GM21367 (cell line): ENCODE measurements around the gene CCDC54.

Source experiments
- ATAC-seq: cut with Tn5 transposase; IDR thresholded peaks from one replicate; pipeline ENCODE4 v1.9.1; 2021; ENCODE audit not compliant: unreplicated experiment

Gene CCDC54

GRCh38 chr3:107392549-107393165 lies 15.4 kb downstream of the CCDC54 start:
- no peak for ATAC-seq

- no peak for ATAC-seq
Measured at GRCh38 chr3:107394502-107394901, 17.3 kb downstream of the CCDC54 start.

GRCh38 chr3:107395066-107395465 lies 17.8 kb downstream of the CCDC54 start:
- no peak for ATAC-seq

- no peak for ATAC-seq
Measured at GRCh38 chr3:107401301-107401700, 24.1 kb downstream of the CCDC54 start.

- no peak for ATAC-seq
Measured at GRCh38 chr3:107402214-107402613, 25.0 kb downstream of the CCDC54 start.

- ATAC-seq = no peak
Measured at GRCh38 chr3:107404727-107405469, 27.7 kb downstream of the CCDC54 start.

GRCh38 chr3:107407355-107407754 lies 30.1 kb downstream of the CCDC54 start:
- no peak for ATAC-seq

DNA sequence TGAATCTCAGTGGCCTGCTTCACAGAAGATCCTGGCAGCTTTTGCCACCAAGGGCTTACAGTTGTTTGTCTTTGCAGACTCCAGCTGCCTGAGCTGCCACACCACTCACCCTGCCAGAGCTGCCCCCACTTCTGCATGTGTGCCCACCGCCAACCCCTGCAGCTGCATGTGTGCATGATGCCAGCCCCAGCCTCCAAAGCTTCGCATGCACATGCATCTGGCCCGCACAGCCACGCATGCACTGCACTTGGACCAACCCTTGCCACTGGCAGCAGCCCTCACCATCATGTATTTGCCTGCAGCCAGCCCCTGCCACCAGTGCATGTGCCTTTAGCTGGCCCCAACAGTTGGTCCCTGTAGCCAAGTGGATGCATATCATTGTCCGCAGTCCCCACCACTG lies 31.3 kb downstream of the CCDC54 start:
- ATAC-seq = no peak

- no peak for ATAC-seq
Measured at GRCh38 chr3:107409365-107409764, 32.1 kb downstream of the CCDC54 start.

GRCh38 chr3:107410606-107411005 lies 33.4 kb downstream of the CCDC54 start:
- ATAC-seq = no peak

DNA sequence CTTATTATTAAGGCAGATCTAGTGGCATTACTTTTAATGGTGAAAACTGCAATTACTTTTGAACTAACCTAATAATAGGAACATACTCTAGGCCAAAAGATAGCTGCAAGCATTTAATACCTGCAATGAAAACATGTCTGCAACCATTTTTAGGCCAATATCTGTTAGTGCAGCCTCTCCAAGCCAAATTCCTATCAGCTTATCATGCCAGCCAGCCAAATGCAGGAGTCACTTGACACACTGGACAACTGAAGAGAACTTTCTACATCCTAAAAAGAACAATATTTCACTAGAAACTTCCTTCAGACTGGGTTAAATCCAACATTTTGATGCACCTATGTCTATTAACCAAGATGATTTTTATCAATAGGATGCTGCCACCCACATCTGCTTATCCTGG lies 33.8 kb downstream of the CCDC54 start:
- no peak for ATAC-seq

- ATAC-seq = no peak
Measured at GRCh38 chr3:107411779-107412178, 34.5 kb downstream of the CCDC54 start.

- ATAC-seq = no peak
Measured at GRCh38 chr3:107412376-107412775, 35.1 kb downstream of the CCDC54 start.

DNA sequence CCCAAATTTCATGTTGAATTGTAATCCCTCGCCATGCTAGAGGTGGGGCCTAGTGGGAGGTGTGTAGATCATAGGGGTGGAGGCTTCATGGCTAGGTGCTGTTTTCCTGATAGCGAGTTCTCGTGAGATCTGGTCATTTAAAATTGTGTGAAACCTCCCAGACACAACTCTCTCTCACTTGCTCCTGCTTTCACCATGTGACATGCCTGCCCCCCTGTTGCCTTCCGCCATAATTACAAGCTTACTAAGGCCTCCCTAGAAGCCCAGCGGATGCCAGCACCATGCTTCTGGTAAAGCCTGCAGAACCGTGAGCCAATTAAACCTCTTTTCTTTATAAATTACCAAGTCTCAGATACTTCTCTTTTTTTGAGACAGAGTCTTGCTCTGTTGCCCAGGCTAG lies 36.0 kb downstream of the CCDC54 start:
- ATAC-seq = no peak

GRCh38 chr3:107414325-107414964 lies 37.2 kb downstream of the CCDC54 start:
- peak; percentile 85 for ATAC-seq

GRCh38 chr3:107416138-107416537 lies 38.9 kb downstream of the CCDC54 start:
- ATAC-seq = no peak

- no peak for ATAC-seq
Measured at GRCh38 chr3:107416886-107417285, 39.6 kb downstream of the CCDC54 start.

DNA sequence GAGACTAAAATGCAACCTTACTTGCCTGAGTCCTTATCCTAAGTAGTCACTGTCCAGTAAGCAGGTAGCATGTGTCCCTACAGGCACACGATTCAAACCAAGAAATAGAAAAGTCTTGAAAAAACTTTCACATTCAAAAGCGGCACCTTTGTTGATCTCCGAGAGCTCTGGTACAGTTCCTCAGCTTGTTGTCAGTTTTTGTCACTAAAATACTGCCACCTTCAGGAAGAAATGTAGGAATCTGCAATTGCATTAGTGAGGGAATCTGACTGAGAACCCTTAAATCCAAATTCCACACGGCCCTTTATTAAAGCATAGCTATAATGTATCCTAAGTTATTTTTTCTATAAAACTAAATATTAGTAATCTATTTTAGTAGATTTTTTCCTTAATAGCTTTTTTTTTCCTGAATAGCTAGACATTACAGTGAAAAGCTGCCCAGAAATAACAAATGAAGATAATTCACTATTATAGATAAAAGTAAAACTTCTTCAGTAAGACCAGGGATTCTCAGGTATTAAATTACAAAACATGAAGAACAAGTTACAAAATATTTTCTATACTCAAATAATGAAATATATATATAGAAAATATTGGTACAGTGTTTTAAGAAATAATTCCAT lies 44.0 kb downstream of the CCDC54 start:
- no peak for ATAC-seq

DNA sequence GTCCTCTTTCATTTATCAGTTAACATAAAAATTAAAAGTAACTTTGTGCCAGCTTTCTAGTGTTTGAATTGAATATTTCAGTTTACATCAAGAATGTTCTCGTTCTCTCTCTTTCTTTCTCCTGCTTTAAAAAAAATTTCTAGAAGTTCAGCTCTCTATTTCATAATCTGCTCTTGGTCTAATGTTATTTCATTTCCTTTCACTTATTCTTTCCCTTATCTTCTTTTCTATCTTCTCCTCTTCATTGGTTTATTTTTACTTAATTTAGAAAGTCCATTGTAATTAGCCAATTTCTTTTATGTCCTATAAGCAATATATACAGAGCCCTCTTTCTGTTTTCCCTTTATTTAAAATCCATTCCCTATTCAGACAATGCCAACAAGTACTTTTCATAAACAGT lies 44.6 kb downstream of the CCDC54 start:
- no peak for ATAC-seq

DNA sequence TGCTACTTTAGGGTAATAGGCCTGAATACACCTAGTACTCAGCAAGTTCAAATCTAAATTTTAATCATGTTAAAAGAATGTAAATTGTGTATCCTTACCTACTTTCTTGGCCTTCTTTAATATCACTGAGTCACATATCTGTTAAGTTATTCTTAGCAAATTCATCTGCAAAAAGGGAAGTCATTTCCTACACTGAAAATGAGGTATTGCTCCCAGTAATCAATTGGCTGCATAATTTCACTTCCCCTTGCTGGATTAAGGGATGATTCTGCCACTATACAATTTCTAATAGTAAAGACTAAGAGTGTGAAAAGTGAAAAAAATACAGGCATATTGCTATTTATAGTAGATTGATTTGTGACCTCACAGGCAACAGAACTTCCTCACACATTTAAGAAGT lies 47.8 kb downstream of the CCDC54 start:
- ATAC-seq = no peak

GRCh38 chr3:107426223-107426622 lies 49.0 kb downstream of the CCDC54 start:
- ATAC-seq = no peak
